Fibroblast of mammary gland (primary cell): Measurements from ENCODE around the gene TSPAN4.

Experiments used
- DNase-seq: peaks from one replicate; pipeline ENCODE4 v3.0.0-alpha.2; 2010; ENCODE audit warnings: low read depth
- H3K4me3 ChIP-seq: 2 replicates; pipeline ENCODE4 v1.5.1; 2011; ENCODE audit warnings: low read depth, mild to moderate bottlenecking, low read length, moderate library complexity; ENCODE audit not compliant: control insufficient read depth
- CTCF ChIP-seq: conservative IDR thresholded peaks from 2 replicates; pipeline ENCODE4 v1.5.1; 2011; ENCODE audit warnings: low read depth, low read length, inconsistent platforms; ENCODE audit not compliant: control insufficient read depth, insufficient read depth

Gene TSPAN4

GRCh38 chr11:833114-833791, 9.4 kb upstream of the TSPAN4 start:
- no peak for TF ChIP-seq CTCF
- DNase-seq, result no peak
- H3K4me3 ChIP-seq, result peak overlapping the region; percentile 51

GRCh38 chr11:833849-834311, 8.8 kb upstream of the TSPAN4 start:
- DNase-seq, result no peak
- peak overlapping the region; percentile 51 for H3K4me3 ChIP-seq
- no peak for TF ChIP-seq CTCF

- peak; percentile 62 for DNase-seq
- peak overlapping the region; percentile 37 for H3K4me3 ChIP-seq
- TF ChIP-seq CTCF, result no peak
Observed at GRCh38 chr11:834371-835316, 8.0 kb upstream of the TSPAN4 start.

- no peak for TF ChIP-seq CTCF
- DNase-seq, result no peak
- no peak overlapping the region for H3K4me3 ChIP-seq
Observed at GRCh38 chr11:836274-836673, 6.4 kb upstream of the TSPAN4 start.

- no peak for DNase-seq
- TF ChIP-seq CTCF, result no peak
- H3K4me3 ChIP-seq, result no peak overlapping the region
Observed at GRCh38 chr11:836700-837099, 6.0 kb upstream of the TSPAN4 start.

GRCh38 chr11:837189-837989, 5.3 kb upstream of the TSPAN4 start:
- no peak for TF ChIP-seq CTCF
- no peak for DNase-seq

More at GRCh38 chr11:837189-837989, 5.3 kb upstream of the TSPAN4 start:
- H3K4me3 ChIP-seq, result no peak overlapping the region
